OCI-LY3 (cell line): ENCODE results near the gene ST14.

ENCODE experiments used
- CTCF ChIP-seq: fragments of 200-600, 300-600 bp; sonication (generic); IDR thresholded peaks from 2 replicates; pipeline ENCODE4 v1.5.1; 2014; ENCODE audit warnings: antibody characterized with exemption, low read length, low read depth
- EZH2phosphoT487 ChIP-seq: fragments of 200-600 bp; shearing (Covaris generic); IDR thresholded peaks from 2 replicates; pipeline ENCODE4 v1.6.1; 2018; ENCODE audit warnings: antibody characterized with exemption, mixed run types, low read depth

DNA sequence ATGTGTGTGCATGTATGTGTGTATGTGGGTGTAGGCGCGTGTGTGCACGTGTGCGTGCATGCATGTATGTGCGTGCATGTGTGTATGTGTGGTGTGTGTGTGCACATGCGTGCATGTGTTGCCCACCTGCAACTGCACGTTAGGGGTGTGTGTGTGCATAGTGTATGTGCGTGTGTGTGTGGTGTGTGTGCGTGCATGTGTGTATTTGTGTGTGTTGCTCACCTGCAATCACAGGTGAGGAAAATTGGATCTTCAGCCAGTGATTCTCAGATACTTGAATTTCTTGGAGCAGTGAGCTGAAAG is 54.3 kb downstream of the ST14 start:
- TF ChIP-seq CTCF: no peak
- no peak for TF ChIP-seq EZH2phosphoT487
